Mucosa of gallbladder (tissue), 1 donor: ENCODE data around the gene IFRD2. TPM values are rescaled to one million over a fixed set of nuclear protein-coding genes. Genes with fewer than 3 reads are reported as not detected.

Experiments
- DNase-seq: peaks from one replicate; pipeline ENCODE4 v3.0.0-alpha.2; 2020; ENCODE audit warnings: low spot score
- total RNA-seq: library from RNA; stranded (reverse); gene quantifications from one replicate; pipeline ENCODE4 v1.2.1, GENCODE V29; 2021
- donor health status: DM: no; HTN: no; CAD: no.

IFRD2 gene, protein sequence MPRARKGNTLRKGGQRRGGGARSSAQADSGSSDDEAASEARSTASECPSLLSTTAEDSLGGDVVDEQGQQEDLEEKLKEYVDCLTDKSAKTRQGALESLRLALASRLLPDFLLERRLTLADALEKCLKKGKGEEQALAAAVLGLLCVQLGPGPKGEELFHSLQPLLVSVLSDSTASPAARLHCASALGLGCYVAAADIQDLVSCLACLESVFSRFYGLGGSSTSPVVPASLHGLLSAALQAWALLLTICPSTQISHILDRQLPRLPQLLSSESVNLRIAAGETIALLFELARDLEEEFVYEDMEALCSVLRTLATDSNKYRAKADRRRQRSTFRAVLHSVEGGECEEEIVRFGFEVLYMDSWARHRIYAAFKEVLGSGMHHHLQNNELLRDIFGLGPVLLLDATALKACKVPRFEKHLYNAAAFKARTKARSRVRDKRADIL
- 74.8 TPM for total RNA-seq

DNA sequence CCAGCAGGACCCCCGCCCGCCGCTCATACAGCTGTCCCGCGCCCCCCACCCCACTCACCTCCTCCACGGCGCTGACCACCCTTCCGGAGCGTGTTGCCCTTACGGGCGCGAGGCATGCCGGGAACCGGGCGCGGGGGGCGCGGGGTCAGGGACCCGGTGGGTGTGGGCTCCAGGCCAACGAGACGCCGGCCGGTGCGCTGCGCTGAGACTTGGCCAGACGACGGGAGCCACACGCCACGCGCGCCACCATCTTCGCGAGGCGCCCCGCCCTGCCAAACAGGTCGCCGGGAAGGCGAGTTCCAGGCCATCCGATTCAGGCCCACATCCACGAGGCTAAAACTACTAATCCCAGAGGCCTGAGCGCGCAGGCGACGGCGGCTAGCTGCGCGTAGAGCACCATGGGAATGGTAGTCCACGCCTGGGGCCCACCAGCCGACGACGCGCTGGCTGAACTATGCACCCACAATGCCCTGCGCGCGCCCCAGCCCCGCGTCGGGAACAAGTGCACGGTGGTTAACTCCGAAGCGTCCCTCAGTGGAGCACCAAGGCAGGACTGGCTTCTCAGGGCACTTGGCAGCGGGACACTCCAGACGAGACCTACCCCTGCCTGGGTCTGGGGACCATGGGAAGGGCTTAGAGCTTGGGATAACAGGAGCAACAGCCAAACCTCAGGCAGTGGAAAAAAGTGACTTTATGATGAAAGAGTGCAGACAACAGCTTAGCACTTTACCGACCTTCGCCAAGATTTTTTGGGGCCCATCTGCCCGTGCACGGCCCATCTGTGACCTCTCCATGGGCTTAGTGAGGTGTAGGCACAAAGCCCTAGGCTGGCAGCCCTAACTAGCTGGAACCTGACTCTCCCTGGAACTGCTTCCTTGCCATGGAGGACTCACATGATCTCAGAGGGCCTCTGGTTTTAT, at the start of gene IFRD2:
TSS of gene IFRD2 (minus strand) at position 271 of the 920 bp plus-strand sequence. CDS start at position 116, 155 bp downstream.
- peak; percentile 99 for DNase-seq

GRCh38 chr3:50341537-50341936, 49.3 kb upstream of the IFRD2 start:
- DNase-seq: no peak

- peak; percentile 54 for DNase-seq
Measured at GRCh38 chr3:50340448-50341329, 48.5 kb upstream of the IFRD2 start, which contains the start of gene RASSF1. RASSF1 (minus strand) TSS chr3:50340836; CDS start chr3:50340805, 31 bp downstream.

GRCh38 chr3:50340147-50340447, 47.9 kb upstream of the IFRD2 start:
- DNase-seq: no peak

GRCh38 chr3:50339485-50340146, 47.4 kb upstream of the IFRD2 start:
- no peak for DNase-seq

DNA sequence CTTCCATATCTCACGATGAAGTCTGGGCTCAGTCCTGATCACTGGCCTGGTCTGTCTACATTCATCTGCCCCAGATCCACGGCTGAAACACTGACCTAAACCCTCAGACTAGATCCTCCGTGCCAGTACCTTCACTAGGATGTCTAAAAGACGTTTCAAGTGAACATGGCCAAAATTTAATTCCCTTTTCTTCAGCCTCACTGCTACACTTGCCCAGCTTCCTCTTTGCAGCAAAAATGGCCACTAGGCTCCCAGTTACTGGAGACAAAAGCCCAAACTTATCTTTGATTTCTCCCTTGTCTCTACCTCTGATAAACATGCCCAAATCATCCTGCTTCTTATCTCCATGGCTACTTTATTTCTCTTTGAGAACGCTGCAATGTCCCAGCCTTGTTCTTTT, 46.7 kb upstream of the IFRD2 start:
- no peak for DNase-seq

- peak; percentile 99 for DNase-seq
Measured at GRCh38 chr3:50337175-50337861, 45.1 kb upstream of the IFRD2 start.

GRCh38 chr3:50336452-50337174, 44.4 kb upstream of the IFRD2 start:
- DNase-seq: no peak

- no peak for DNase-seq
Measured at GRCh38 chr3:50334339-50335075, 42.3 kb upstream of the IFRD2 start.

DNA sequence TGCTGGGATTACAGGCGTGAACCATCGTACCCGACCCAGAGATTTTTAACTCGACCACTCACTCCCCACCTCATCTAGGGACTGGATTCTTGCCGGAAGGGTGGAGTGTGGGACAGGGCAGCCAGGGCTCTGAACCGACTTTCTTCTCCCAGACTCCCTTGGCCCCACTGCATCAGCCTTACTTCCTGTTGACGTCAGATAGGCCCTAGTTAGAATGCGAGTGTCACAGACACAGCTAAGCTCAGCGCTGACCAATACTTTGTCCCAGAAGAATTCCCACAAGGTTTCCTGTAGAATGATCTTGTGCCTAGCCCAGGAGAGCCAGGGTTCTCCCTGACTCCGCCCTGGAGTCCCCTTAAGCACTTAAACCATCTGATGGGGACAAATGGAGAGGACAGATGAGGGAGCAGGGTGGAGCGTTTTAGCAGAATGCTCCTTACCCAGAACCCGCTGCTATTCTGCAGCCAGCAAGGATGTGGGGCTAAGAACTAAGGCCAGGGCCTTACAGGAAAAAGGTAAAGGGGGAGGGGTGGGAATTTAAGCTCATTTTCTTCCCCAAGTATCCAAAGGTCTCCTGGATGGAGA, 41.6 kb upstream of the IFRD2 start:
- DNase-seq: no peak

GRCh38 chr3:50331364-50331907, 39.2 kb upstream of the IFRD2 start:
- no peak for DNase-seq

DNA sequence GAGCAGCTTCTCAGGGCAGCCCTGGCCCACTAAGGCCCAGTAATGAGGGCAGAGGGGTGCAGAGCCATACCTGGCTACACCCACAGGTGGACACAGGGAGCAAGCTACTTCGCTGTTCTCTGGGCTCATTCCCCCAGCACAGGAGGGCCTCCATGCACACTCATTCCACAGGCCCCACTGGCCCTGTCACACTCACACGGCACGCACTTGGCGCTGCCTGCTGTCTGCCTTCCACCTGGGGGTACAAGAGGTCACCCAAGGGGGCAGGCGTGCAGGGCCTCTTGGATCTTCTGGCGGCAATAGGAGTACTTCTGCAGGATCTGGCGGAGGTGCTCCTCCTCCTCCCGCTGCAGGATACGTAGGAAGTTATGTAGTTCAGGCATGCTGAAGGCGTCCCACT, 38.1 kb upstream of the IFRD2 start:
- no peak for DNase-seq

DNA sequence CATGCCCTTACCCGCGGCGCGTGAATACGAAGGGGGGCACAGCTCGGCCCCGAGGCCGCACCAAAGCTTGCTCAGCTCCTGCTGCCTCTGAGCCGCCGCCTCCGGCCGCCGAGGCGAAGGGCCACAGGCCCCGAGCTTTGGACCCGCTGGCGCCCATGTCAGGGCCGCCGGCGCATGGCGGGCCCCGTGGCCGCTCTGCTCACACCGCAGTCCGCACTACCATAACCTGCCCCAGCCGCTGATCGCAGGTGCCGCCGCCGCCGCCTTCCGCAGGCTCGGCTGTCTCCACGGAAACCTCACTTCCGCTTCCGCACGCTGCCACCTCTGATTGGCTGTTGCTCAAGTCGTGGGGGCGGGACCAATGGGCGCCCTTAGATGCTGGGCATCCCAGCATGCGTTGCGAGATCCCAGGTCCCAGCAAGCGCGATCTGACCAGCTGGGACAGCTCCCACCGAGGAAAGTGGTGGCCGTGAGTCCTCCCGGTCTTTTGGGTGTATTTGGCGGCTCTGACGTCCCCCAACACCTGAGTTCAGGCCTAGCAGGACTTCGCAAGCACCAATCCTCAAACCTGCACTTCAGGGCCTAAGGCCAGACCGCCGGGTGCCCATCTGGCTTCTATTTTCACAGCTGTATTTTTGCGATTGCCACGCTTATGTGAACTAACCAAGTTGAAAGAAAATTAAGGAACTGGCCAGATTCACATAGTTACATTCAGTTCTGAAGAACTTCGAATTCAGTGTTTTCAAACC, 35.9 kb upstream of the IFRD2 start, which contains the start of gene TUSC2:
TSS of gene TUSC2 (minus strand) at position 281 of the 749 bp plus-strand sequence. CDS start at position 157, 124 bp downstream.
- DNase-seq: peak; percentile 98

- no peak for DNase-seq
Measured at GRCh38 chr3:50327129-50327528, 34.9 kb upstream of the IFRD2 start.

GRCh38 chr3:50326182-50326541, 33.9 kb upstream of the IFRD2 start:
- no peak for DNase-seq

DNA sequence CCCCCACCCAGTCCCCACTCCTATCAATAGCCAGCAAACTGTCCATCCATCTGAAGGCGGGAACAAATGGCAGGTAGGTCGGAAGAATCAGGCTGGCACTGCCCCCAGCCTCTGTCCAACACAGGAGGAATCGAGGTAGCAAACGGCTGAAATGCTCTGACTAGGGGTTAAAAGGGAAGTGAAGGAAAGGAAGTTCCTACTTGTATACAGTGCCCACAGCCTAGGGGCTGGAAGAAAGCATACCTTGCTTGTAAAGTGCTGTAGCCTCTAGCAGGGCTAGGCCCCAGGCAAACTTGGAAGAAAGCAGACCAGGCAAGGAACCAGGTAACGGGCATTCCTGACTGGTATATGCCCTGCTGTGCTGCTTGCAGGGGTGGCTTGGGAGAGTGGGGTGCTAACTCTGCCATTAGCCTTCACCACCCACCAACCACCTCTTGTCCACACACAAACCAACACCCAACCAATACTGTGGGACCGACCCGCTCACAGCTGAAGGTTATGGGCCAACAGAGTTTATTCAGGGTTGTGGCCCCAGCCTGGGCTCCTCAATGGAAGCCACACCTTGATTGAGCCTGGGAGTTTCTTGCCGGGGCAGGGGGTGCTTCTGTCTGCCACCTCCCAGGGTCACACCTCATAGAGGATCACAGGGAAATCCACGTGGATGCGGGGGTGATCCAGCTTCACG, 33.4 kb upstream of the IFRD2 start:
- no peak for DNase-seq

- DNase-seq: no peak
Measured at GRCh38 chr3:50325113-50325480, 32.9 kb upstream of the IFRD2 start.
